Fibroblast of skin of left quadriceps (primary cell): ENCODE results near the gene BSG.
A peak's percentile ranks its signal among the peaks of the same experiment; 100 is the strongest.
"Not testable (repeated sequence)": the region's sequence is repeated elsewhere in the genome, so short reads cannot be mapped to it uniquely, and the experiment has no call there.

Experiments used
- DNase-seq, 2 experiments: peaks; one replicate each; pipeline ENCODE4 v3.0.0-alpha.2; 2013; ENCODE audit warnings: low read depth in 2 of 2

BSG gene

GRCh38 chr19:588093-588740 is 15.8 kb downstream of the BSG start:
- DNase-seq, result peak in 1 of 2 experiments; percentile 47

DNA sequence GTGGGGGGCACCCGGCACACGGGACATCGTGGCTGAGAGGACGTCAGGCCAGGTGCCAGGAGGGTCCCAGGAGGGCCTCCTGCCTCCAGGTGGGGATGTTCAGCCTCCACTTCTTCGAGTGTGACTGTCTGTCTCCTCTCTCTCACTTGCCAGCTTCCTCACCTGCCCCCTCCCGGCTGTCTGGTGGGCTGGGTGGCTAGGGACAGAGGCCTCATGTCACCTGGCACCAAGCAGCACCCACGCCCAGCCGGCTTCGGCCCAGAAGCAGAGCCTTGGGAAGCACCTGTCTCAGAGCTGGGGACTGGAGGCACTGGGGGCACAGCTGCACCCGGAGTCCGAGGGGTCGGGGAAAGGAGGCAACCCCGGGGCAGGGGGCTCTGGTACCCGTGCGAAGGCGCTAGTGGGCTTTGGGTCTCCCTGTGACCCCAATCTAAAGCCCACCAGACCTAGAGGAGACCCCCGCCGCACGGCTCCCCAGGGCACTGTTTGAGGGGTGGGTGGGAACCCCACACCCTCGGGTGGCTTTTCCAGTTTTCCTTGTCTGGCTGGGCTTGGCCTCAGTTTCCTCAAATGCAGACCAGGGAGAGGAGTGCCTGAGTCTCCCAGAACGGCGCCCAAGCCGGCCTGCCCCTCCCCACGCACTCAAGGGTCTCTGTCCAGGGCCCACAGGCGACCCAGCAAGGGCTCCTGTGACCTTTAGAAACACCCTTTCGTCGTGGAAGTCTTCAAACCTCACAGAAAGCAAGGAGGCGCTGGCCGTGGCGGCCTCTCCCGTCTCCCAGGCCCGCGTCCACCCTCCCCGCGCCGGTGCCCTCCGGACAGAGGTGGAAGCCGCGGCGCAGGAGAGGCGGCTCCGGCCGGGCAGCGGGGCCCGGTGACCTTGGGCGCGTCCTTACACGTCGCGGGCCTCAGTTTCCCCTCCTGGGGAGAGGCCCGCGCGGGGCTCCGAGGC is 16.6 kb downstream of the BSG start:
- no peak for DNase-seq

GRCh38 chr19:589693-590395 is 17.4 kb downstream of the BSG start, which contains the start of gene HCN2:
HCN2 (plus strand) TSS chr19:589881; CDS start chr19:589946, 65 bp downstream.
- no peak for DNase-seq

- DNase-seq, result no peak
Observed at GRCh38 chr19:590396-590745, 18.0 kb downstream of the BSG start.

DNA sequence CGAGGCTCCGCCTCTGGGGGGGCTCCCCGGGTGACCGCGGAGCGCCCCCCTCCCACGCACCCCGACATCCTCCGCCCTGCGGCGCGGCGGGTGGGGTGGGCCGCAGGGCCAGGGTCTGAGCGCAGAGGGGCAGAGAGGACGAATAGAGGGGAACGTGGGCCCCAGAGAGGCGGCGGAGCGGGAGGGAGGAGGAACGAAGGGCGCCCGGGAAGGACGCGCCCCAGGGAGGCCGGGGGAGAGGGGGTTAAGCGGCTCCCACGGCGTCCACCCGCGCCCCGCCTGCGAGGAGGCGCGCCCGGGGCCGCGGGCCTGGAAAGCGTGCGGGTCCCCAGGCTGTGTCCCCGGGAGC is 18.3 kb downstream of the BSG start:
- DNase-seq, result no peak

DNA sequence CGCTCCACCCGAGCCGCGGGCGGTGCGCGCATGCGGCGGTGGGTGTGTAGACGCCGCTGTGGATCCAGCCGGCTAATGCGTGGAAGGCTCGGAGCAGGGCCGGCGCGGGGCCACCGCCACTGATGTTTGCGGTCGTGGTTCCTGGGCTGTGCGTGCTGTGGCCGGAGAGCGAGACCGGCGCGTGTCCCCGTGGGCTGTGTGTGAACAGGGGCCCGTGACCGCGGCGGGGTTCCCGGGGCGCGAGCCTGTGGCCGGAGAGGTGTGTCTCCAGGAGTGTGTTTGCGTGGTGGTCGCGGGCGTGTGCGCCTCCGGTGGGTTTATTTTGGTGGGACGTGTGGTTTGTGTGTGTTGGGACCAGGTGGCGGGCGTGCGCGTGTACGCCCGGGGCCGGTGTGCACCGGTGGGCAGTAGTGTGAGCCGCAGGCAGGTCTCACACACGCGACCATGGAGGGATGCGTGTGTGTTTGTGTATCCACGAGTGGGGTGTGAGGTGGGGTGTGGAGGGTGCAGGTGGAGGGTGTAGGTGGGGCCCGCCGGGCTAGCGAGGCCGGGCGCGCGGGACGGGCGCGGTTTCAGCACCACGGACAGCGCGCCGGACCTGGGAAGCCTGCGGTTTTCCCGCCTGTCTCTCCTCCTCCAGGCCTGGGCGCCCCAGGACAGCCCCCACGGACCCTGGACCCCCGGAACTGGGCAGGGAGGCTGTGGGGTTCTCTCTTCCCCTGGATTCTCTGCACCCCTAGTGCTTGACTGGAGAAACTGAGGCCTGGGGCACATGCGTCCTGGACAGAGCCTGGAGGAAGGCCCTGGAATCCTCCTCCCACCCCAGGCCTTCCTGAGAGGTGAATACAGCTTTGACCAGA is 18.9 kb downstream of the BSG start:
- DNase-seq, result no peak

- DNase-seq, result no peak
Observed at GRCh38 chr19:592101-592500, 19.7 kb downstream of the BSG start.

DNA sequence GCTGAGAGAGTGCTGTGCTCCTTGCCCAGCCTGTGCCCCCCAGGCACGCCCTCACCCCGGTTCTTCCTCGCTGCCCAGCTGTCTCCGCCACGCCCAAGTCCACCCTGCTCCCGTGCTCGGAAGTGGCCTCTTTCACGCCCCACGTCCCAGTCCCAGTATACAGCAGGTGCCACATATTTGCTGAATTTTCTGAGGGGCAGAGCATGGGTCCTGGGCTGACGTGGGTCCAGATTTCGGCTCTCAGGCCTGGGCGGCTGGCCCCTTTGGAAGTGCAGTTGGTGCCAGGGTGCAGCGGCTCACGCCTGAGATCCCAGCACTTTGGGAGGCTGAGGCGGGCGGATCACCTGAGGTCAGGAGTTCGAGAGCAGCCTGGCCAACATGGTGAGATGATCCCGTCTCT is 20.7 kb downstream of the BSG start:
- no peak for DNase-seq

DNA sequence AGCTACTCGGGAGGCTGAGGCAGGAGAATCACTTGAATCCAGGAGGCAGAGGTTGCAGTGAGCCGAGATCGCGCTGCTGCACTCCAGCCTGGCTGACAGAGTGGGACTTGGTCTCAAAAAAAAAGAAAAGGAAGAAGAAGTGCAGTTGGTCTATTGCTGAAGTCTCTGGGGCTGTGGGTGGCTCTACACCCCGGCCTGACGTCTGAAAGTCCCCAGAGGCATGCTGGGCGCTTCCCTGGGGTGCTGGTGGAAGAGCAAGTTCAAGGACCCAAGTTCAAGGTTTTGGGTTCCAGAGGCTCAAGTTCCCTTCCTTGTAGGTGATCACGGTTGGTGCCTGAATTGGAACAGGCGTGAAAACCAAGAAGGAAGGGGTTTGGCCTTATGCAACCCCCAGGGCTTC is 21.1 kb downstream of the BSG start:
- DNase-seq, result no peak

GRCh38 chr19:594265-594870 is 22.0 kb downstream of the BSG start:
- DNase-seq, result no peak

DNA sequence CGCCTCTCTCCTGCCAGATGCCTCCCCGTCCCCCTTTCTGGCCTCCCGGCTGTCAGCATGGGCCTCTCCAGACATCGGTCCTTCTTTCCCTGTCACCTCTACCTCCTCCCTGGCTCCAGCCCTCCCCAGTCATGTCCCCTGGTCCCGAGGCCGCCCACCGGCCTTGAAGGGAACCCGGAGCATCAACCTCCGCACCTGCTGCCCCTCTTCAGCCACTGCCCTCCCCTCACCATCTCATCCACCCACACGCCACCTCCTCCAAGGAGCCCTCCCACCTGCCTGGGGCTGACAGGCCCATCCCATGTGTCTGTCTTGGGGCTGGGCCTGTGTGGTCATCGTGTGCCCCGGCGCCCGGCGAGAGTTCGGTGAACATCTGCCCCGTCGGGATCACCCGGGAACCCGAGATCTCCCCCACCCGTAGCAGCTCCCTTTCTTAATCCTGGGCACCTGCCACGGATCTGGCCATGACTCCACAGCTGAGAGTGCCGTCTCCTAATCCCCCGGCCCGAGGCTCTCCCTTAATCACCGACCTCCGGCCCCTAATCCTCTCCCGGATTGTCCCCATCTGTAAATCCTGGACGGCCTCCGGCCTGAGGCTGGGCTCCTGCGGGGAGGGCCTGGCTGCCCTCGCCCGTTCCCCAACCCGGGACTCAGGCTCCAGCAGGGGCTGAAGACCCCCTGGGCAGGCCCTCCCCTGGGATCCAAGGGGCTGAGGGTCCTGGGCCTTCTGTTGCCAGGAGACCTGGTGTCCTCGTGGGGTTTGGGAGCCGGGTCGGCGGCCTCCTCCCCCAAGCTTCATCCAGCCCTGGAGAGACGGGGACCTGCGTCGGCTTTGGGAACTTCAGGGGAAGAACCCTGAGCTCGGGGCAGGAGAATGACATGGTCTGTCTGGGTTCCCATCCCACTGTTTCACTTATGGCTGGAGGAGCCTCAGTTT is 23.2 kb downstream of the BSG start:
- no peak for DNase-seq

GRCh38 chr19:596263-596655 is 23.9 kb downstream of the BSG start:
- no peak for DNase-seq

DNA sequence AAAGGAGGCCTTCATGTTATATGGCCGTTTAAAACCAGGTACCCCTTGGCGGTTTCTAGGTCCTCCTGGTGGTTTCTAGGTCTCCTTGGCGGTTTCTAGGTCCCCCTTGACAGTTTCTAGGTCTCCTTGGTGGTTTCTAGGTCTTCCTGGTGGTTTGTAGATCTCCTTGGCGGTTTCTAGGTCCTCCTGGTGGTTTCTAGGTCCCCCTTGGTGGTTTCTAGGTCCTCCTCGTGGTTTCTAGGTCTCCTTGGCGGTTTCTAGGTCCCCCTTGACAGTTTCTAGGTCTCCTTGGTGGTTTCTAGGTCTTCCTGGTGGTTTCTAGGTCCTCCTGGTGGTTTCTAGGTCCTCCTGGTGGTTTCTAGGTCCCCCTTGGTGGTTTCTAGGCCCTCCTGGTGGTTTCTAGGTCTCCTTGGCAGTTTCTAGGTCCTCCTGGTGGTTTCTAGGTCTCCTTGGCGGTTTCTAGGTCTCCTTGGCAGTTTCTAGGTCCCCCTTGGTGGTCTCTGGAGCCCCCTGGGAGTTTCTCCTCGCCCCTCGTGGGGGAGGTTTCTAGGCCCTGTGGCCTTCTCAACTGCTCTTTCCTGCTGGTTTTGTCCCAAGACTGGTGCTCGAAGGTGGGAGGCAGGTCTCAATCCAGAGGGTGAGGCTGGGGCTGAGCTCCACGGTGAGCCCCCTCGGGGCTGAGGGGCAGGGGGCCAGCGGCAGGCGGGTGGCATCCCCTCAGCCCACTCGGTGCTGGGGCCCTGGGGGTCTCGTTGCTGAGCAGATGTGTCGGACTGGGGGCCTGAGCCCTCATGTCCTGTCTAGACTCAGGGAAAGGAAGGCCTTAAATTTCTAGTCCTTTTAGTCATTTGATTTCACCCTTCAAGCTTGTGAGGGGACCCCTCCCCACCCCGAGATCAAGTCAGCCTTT is 25.3 kb downstream of the BSG start:
- DNase-seq, result no peak

- DNase-seq, result no peak
Observed at GRCh38 chr19:601310-601709, 28.9 kb downstream of the BSG start.

DNA sequence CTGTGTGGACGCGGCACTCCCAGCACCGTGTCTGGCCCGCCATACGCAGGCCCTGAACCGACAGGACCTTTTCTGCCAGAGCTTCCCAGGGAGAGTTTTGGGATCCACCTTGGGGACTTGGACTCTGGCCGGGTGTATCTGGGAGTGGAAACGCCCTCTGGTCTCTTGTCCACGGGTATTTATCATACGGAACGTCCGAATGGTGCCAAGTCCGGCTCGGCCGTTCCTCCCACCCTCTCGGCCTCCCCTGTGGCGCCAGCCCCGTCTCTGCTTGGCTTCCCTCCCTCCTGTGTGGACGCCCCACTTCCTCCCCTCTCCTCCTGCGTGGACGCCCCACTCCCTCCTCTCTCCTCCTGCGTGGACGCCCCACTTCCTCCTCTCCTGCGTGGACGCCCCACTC is 29.4 kb downstream of the BSG start:
- no peak for DNase-seq

GRCh38 chr19:602391-603301 is 30.2 kb downstream of the BSG start:
- no peak for DNase-seq

- DNase-seq, result not testable (repeated sequence)
Observed at GRCh38 chr19:603302-603639, 30.9 kb downstream of the BSG start.

DNA sequence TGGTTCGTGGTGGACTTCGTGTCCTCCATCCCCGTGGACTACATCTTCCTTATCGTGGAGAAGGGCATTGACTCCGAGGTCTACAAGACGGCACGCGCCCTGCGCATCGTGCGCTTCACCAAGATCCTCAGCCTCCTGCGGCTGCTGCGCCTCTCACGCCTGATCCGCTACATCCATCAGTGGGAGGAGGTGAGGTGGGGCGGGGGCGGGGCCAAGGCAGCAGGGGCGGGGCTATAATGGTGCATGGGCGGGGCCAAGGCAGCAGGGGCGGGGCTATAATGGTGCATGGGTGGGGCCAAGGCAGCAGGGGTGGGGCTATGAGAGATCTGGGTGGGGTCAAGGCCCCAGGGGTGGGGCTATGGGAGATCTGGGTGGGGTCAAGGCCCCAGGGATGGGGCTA is 31.4 kb downstream of the BSG start:
- not testable (repeated sequence) for DNase-seq
